H1 (cell line): Measurements from ENCODE around the gene CCNJ. TPM values are rescaled to one million over a fixed set of nuclear protein-coding genes. Genes with fewer than 3 reads are reported as not detected.

Source experiments
- CTCF ChIA-PET: fragments of 300-600 bp; sonication (Branson Sonifier 250); formaldehyde crosslinking; loops from one replicate; lab custom pipeline; 2021; ENCODE audit not compliant: partially characterized antibody; lab: Charles Lee
- POLR2A ChIA-PET: fragments of 300-600 bp; sonication (Branson Sonifier 250); formaldehyde crosslinking; loops from one replicate; lab custom pipeline; 2021; ENCODE audit warnings: inconsistent platforms; ENCODE audit not compliant: partially characterized antibody; lab: Charles Lee
- DNase-seq, 2 experiments: peaks; one replicate each; pipeline versions ENCODE4 v3.0.0 to v3.0.0-alpha.2; 2010 to 2022; ENCODE audit warnings: low spot score in 2 of 2, low read depth in 1 of 2, mixed read lengths in 1 of 2
- FAIRE-seq: peaks from 2 replicates; lab custom pipeline; 2011; peaks lifted over from hg19 to GRCh38; lab: Jason Lieb, UNC
- H2AFZ ChIP-seq: 2 replicates; pipeline ENCODE4 v1.8.1; 2012; ENCODE audit warnings: low read length, inconsistent platforms
- H2AK5ac ChIP-seq: 2 replicates; pipeline ENCODE4 v1.6.1; 2013; ENCODE audit warnings: low read depth, low read length
- H2BK120ac ChIP-seq: replicated peaks from 2 replicates; pipeline ENCODE3; 2013; ENCODE audit warnings: low read depth, low read length, inconsistent platforms
- H2BK12ac ChIP-seq: 2 replicates; pipeline ENCODE4 v1.6.1; 2013; ENCODE audit warnings: low read depth, low read length
- H2BK15ac ChIP-seq: 2 replicates; pipeline ENCODE4 v1.6.1; 2013; ENCODE audit warnings: low read length
- H2BK20ac ChIP-seq: 2 replicates; pipeline ENCODE4 v1.6.1; 2013; ENCODE audit warnings: low read length
- H2BK5ac ChIP-seq: 2 replicates; pipeline ENCODE4 v1.6.1; 2013; ENCODE audit warnings: low read depth, low read length
- H3K14ac ChIP-seq: 2 replicates; pipeline ENCODE4 v1.6.1; 2013; ENCODE audit warnings: inconsistent platforms; ENCODE audit not compliant: insufficient read length
- H3K18ac ChIP-seq: 2 replicates; pipeline ENCODE4 v1.6.1; 2013; ENCODE audit warnings: low read length; ENCODE audit errors: extremely low read depth
- H3K23ac ChIP-seq: 2 replicates; pipeline ENCODE4 v1.6.1; 2013; ENCODE audit warnings: inconsistent platforms; ENCODE audit not compliant: insufficient read length
- H3K23me2 ChIP-seq: 2 replicates; pipeline ENCODE4 v1.6.1; 2013; ENCODE audit warnings: low read depth, low read length
- H3K27ac ChIP-seq: 2 replicates; pipeline ENCODE4 v1.6.1; 2011; ENCODE audit warnings: low read depth, low read length, inconsistent platforms
- H3K27me3 ChIP-seq, 4 experiments: replicated peaks in 1 of 4; 1 replicate in 1 of 4; 2 replicates in 3 of 4; pipeline versions ENCODE4 v1.6.1 to v1.8.1; 2011 to 2013; ENCODE audit warnings: low read length in 3 of 4, mild to moderate bottlenecking in 3 of 4, inconsistent platforms in 2 of 4, mixed read lengths in 2 of 4, moderate library complexity in 1 of 4; ENCODE audit not compliant: control insufficient read depth in 3 of 4, insufficient read depth in 3 of 4; ENCODE audit errors: extremely low read depth in 1 of 4
- H3K36me3 ChIP-seq, 4 experiments: 2 replicates each; pipeline versions ENCODE4 v1.6.1 to v1.8.1; 2011 to 2013; ENCODE audit warnings: mild to moderate bottlenecking in 4 of 4, low read length in 3 of 4, moderate library complexity in 2 of 4, control low read depth in 1 of 4, inconsistent platforms in 1 of 4; ENCODE audit not compliant: insufficient read depth in 4 of 4, control insufficient read depth in 2 of 4
- H3K4ac ChIP-seq: replicated peaks from 2 replicates; pipeline ENCODE3; 2013; ENCODE audit warnings: low read length, low read depth, mixed read lengths, inconsistent platforms; ENCODE audit not compliant: insufficient read length
- H3K4me1 ChIP-seq, 4 experiments: replicated peaks in 1 of 4; 1 replicate in 1 of 4; 2 replicates in 3 of 4; pipeline versions ENCODE4 v1.6.1 to v1.8.1; 2011 to 2013; ENCODE audit warnings: low read length in 3 of 4, inconsistent platforms in 2 of 4, mixed read lengths in 1 of 4; ENCODE audit not compliant: insufficient read depth in 4 of 4, control insufficient read depth in 3 of 4
- H3K4me2 ChIP-seq, 2 experiments: 2 replicates each; pipeline versions ENCODE4 v1.6.1 to v1.8.1; 2011 to 2013; ENCODE audit warnings: low read depth in 2 of 2, low read length in 2 of 2, control low read depth in 1 of 2, inconsistent platforms in 1 of 2, mild to moderate bottlenecking in 1 of 2; ENCODE audit not compliant: insufficient read depth in 1 of 2
- H3K4me3 ChIP-seq, 4 experiments: fragments of 200-600, 300-600 bp in 1 of 4; sonication (generic), shearing (Covaris generic), sonication (Bioruptor Twin) in 1 of 4; 2 replicates each; pipeline versions ENCODE4 v1.5.1 to v1.8.1; 2011 to 2016; ENCODE audit warnings: low read length in 4 of 4, low read depth in 3 of 4, control low read depth in 2 of 4, inconsistent platforms in 2 of 4, mild to moderate bottlenecking in 2 of 4, mixed read lengths in 1 of 4, moderate library complexity in 1 of 4; ENCODE audit not compliant: insufficient read depth in 2 of 4; ENCODE audit errors: extremely low read depth in 1 of 4
- H3K56ac ChIP-seq: replicated peaks from 2 replicates; pipeline ENCODE3; 2013; ENCODE audit warnings: low read depth, mild to moderate bottlenecking, mixed read lengths, low read length, inconsistent platforms; ENCODE audit not compliant: insufficient read length
- H3K79me1 ChIP-seq: 2 replicates; pipeline ENCODE4 v1.6.1; 2013; ENCODE audit warnings: low read depth, low read length, control low read depth
- H3K79me2 ChIP-seq, 2 experiments: 2 replicates each; pipeline versions ENCODE4 v1.6.1 to v1.8.1; 2012 to 2013; ENCODE audit warnings: low read length in 2 of 2, mild to moderate bottlenecking in 2 of 2, inconsistent platforms in 1 of 2; ENCODE audit not compliant: insufficient read depth in 2 of 2, control insufficient read depth in 1 of 2
- H3K9ac ChIP-seq, 4 experiments: replicated peaks in 1 of 4; 1 replicate in 1 of 4; 2 replicates in 3 of 4; pipeline versions ENCODE4 v1.6.1 to v1.8.1; 2011 to 2013; ENCODE audit warnings: low read depth in 3 of 4, low read length in 3 of 4, control low read depth in 2 of 4, mild to moderate bottlenecking in 2 of 4, moderate library complexity in 2 of 4, inconsistent platforms in 1 of 4; ENCODE audit errors: extremely low read depth in 1 of 4
- H3K9me3 ChIP-seq, 2 experiments: 2 replicates each; pipeline versions ENCODE4 v1.6.1 to v1.8.1; 2012 to 2013; ENCODE audit warnings: mild to moderate bottlenecking in 2 of 2, moderate library complexity in 2 of 2, control low read depth in 1 of 2, inconsistent platforms in 1 of 2, low read depth in 1 of 2, low read length in 1 of 2, mixed read lengths in 1 of 2; ENCODE audit not compliant: insufficient read depth in 2 of 2
- H4K20me1 ChIP-seq, 2 experiments: replicated peaks in 1 of 2; 2 replicates each; pipeline versions ENCODE3 to v1.8.1; 2011 to 2013; ENCODE audit warnings: inconsistent platforms in 2 of 2, low read length in 2 of 2, mild to moderate bottlenecking in 1 of 2; ENCODE audit not compliant: insufficient read depth in 2 of 2, control insufficient read depth in 1 of 2
- H4K5ac ChIP-seq: 2 replicates; pipeline ENCODE4 v1.6.1; 2013; ENCODE audit warnings: low read length, low read depth, mixed read lengths, inconsistent platforms; ENCODE audit not compliant: insufficient read length
- H4K8ac ChIP-seq: 2 replicates; pipeline ENCODE4 v1.8.0; 2013; ENCODE audit warnings: mild to moderate bottlenecking, moderate library complexity, low read length, inconsistent platforms; ENCODE audit not compliant: insufficient read depth; ENCODE audit errors: extremely low read depth
- H4K91ac ChIP-seq: replicated peaks from 2 replicates; pipeline ENCODE3; 2013; ENCODE audit warnings: low read length, mixed read lengths, inconsistent platforms; ENCODE audit not compliant: insufficient read length
- ASH2L ChIP-seq: fragments of 200-600, 300-600 bp; sonication (generic); IDR thresholded peaks from one replicate; pipeline ENCODE4 v1.7.1; 2017; ENCODE audit warnings: low read length
- ATF3 ChIP-seq: IDR thresholded peaks from 2 replicates; pipeline ENCODE4 v1.6.1; 2011; ENCODE audit warnings: low read depth, mild to moderate bottlenecking, low read length; ENCODE audit not compliant: insufficient read depth
- CTBP2 ChIP-seq: IDR thresholded peaks from 2 replicates; pipeline ENCODE4 v1.7.0; 2011; ENCODE audit warnings: borderline replicate concordance, mild to moderate bottlenecking, moderate library complexity, mixed read lengths, low read length; ENCODE audit not compliant: insufficient read depth, insufficient read length
- CTCF ChIP-seq, 3 experiments: IDR thresholded peaks; 1 replicate in 2 of 3; 2 replicates in 1 of 3; pipeline versions ENCODE4 v1.5.1 to v1.6.1; 2011; ENCODE audit warnings: low read length in 3 of 3, mild to moderate bottlenecking in 3 of 3, inconsistent platforms in 2 of 3, low read depth in 1 of 3, moderate library complexity in 1 of 3; ENCODE audit not compliant: insufficient read depth in 1 of 3; ENCODE audit errors: control extremely low read depth in 1 of 3
- EP300 ChIP-seq, 2 experiments: IDR thresholded peaks; 1 replicate in 1 of 2; 2 replicates in 1 of 2; pipeline ENCODE4 v1.6.1; 2011 to 2012; ENCODE audit warnings: low read depth in 2 of 2, low read length in 2 of 2, mild to moderate bottlenecking in 2 of 2, borderline replicate concordance in 1 of 2, inconsistent platforms in 1 of 2, moderate library complexity in 1 of 2
- GABPA ChIP-seq: IDR thresholded peaks from 2 replicates; pipeline ENCODE4 v1.6.1; 2011; ENCODE audit warnings: mild to moderate bottlenecking, low read length, moderate library complexity, borderline replicate concordance; ENCODE audit not compliant: insufficient read depth
- SAP30 ChIP-seq: fragments of 300-600 bp; sonication (generic); IDR thresholded peaks from 2 replicates; pipeline ENCODE4 v1.7.1; 2012; ENCODE audit warnings: low read length, moderate library complexity, mild to moderate bottlenecking, inconsistent platforms; ENCODE audit not compliant: insufficient read depth, insufficient replicate concordance
- USF2 ChIP-seq: IDR thresholded peaks from 2 replicates; pipeline ENCODE4 v1.6.1; 2011; ENCODE audit warnings: low read length, improper control_type of control experiment
- WGBS, 2 experiments: shearing (Covaris generic) in 1 of 2; methylation state at CpG; one replicate each; pipeline versions ENCODE4 v1.1.6 to v1.1.7; 2013 to 2015; ENCODE audit warnings: low lambda C conversion rate in 2 of 2, mixed read lengths in 2 of 2, inconsistent platforms in 1 of 2, low coverage in 1 of 2, missing lambda C conversion rate in 1 of 2; ENCODE audit not compliant: insufficient replicate concordance in 2 of 2, insufficient coverage in 1 of 2, insufficient read length in 1 of 2; ENCODE audit errors: extremely low coverage in 1 of 2, missing lambda C conversion rate in 1 of 2; 5-methylcytosine and 5-hydroxymethylcytosine counted together
- polyA plus RNA-seq, 7 experiments: library from polyadenylated mRNA; depleted of rRNA in 3 of 7; stranded (reverse) in 5 of 7; unstranded in 2 of 7; fragments of >200 nt in 5 of 7; fragments of 200-250 nt in 2 of 7; gene quantifications; 1 replicate in 5 of 7; 2 replicates in 1 of 7; 4 replicates in 1 of 7; pipeline versions ENCODE4 v1.2.1 to v1.2.3, GENCODE V29; 2011 to 2013; ENCODE audit warnings: missing spikeins in 2 of 7, mixed read lengths in 2 of 7
- total RNA-seq: library from RNA; stranded (reverse); fragmentation: NEBNext Ultra II Directional; extraction: Animal tissue kit (Norgen Biotek cat#: 25700); gene quantifications from 2 replicates; pipeline ENCODE4 v1.2.1, GENCODE V29; 2021

The CCNJ gene
- total and polyA plus RNA-seq, 2 of the 8 experiments (the other 6 are each of a cell fraction or from before 2014, with no cell fraction given): 31.4 to 34.7 TPM

- no peaks in the 10 kb centered on the region for H3K27me3 ChIP-seq
- peaks cover 0 to 4% (median 0%) of the 10 kb centered on the region in 4 experiments; a peak in 2 of 7 replicates for H3K4me1 ChIP-seq
- no peak overlapping the region for H3K14ac ChIP-seq
- H2BK5ac ChIP-seq: no peak overlapping the region
- DNase-seq (no peak), FAIRE-seq (no peak)
- H4K20me1 ChIP-seq: no peaks in the 10 kb centered on the region
- no peak overlapping the region for H3K23ac ChIP-seq
- no peaks in the 10 kb centered on the region for H3K79me2 ChIP-seq
- ChIA-PET POLR2A (interaction anchor here (1.4 to 3.5 kb wide), 2 partner anchors 14 to 55 kb away, joined by 3 to 14 read pairs; partner anchors contain the start of gene ZNF518A), CTCF (interaction anchor here (0.7 to 2.3 kb wide), 3 partner anchors 11 to 58 kb away, joined by 3 to 7 read pairs (median 7); no protein-coding TSS in a partner anchor)
- H2BK20ac ChIP-seq: no peak overlapping the region
- no peak overlapping the region for H4K5ac ChIP-seq
- no peak overlapping the region for H3K56ac ChIP-seq
- no peaks in the 10 kb centered on the region for H3K23me2 ChIP-seq
- H3K9me3 ChIP-seq: no peaks in the 10 kb centered on the region
- 0 out of 2 replicates have a peak overlapping the region, but pooled peaks have one; percentile 2 for H2AFZ ChIP-seq
- H3K36me3 ChIP-seq: no peaks in the 10 kb centered on the region
- no peak overlapping the region for H3K4ac ChIP-seq
- no peak overlapping the region for H3K27ac ChIP-seq
- no peak overlapping the region for H3K4me2 ChIP-seq
- H2BK15ac ChIP-seq: no peak overlapping the region
- H3K79me1 ChIP-seq: no peaks in the 10 kb centered on the region
- H4K8ac ChIP-seq: no peak overlapping the region
- H2AK5ac ChIP-seq: no peak overlapping the region
- no peak overlapping the region for H2BK120ac ChIP-seq
- no peak overlapping the region for H4K91ac ChIP-seq
- H3K18ac ChIP-seq: no peak overlapping the region
- WGBS, 2 experiments: 87% methylated on average over 3 of the region's 3 CpGs; no CpG with 5 or more reads in 1 of the 2 experiments
- no peak overlapping the region for H2BK12ac ChIP-seq
- H3K4me3 ChIP-seq: no peak overlapping the region
- no peak overlapping the region for H3K9ac ChIP-seq
- TF ChIP-seq ATF3 (no peak), ASH2L (no peak), EP300 (IDR thresholded peaks at IDR 0.05; ENCODE audit: borderline replicate concordance in 1 of 2, low read depth in 2 of 2, low read length in 2 of 2) (no peak), GABPA (no peak), SAP30 (no peak), USF2 (no peak), CTCF (IDR thresholded peaks at IDR 0.05; ENCODE audit: control extremely low read depth in 1 of 3, insufficient read depth in 1 of 3, low read depth in 1 of 3, low read length in 3 of 3) (no peak), CTBP2 (no peak)
These were observed 31.4 kb downstream of the CCNJ start for GRCh38 chr10:96074776-96075175.
